HG03457 (cell line): ENCODE measurements around the gene MGAT4A.

Source experiments
- ATAC-seq: cut with Tn5 transposase; IDR thresholded peaks from one replicate; pipeline ENCODE4 v1.9.1; 2021; ENCODE audit warnings: moderate number of reproducible peaks; ENCODE audit not compliant: unreplicated experiment

MGAT4A gene

GRCh38 chr2:98731041-98731893 is at the start of gene MGAT4A:
TSS of gene MGAT4A (minus strand) at chr2:98731132. CDS start at chr2:98726332, 4,800 bp downstream.
- ATAC-seq = peak; percentile 71

GRCh38 chr2:98778741-98779483 is 48.0 kb upstream of the MGAT4A start:
- no peak for ATAC-seq

- ATAC-seq = no peak
Measured at GRCh38 chr2:98778151-98778550, 47.2 kb upstream of the MGAT4A start.

- ATAC-seq = no peak
Measured at GRCh38 chr2:98777710-98778109, 46.8 kb upstream of the MGAT4A start.

- no peak for ATAC-seq
Measured at GRCh38 chr2:98777076-98777475, 46.1 kb upstream of the MGAT4A start.

GRCh38 chr2:98776136-98776535 is 45.2 kb upstream of the MGAT4A start:
- ATAC-seq = no peak

- no peak for ATAC-seq
Measured at GRCh38 chr2:98775146-98775986, 44.4 kb upstream of the MGAT4A start.

- no peak for ATAC-seq
Measured at GRCh38 chr2:98773907-98774306, 43.0 kb upstream of the MGAT4A start.

GRCh38 chr2:98773169-98773568 is 42.2 kb upstream of the MGAT4A start:
- no peak for ATAC-seq

- ATAC-seq = no peak
Measured at GRCh38 chr2:98772536-98772935, 41.6 kb upstream of the MGAT4A start.

GRCh38 chr2:98771721-98772524 is 41.0 kb upstream of the MGAT4A start:
- ATAC-seq = no peak

GRCh38 chr2:98771264-98771663 is 40.3 kb upstream of the MGAT4A start:
- no peak for ATAC-seq

GRCh38 chr2:98769784-98770183 is 38.9 kb upstream of the MGAT4A start:
- ATAC-seq = no peak

- no peak for ATAC-seq
Measured at GRCh38 chr2:98769114-98769476, 38.2 kb upstream of the MGAT4A start.

GRCh38 chr2:98768384-98769113 is 37.6 kb upstream of the MGAT4A start:
- ATAC-seq = no peak

GRCh38 chr2:98764499-98764898 is 33.6 kb upstream of the MGAT4A start:
- no peak for ATAC-seq

GRCh38 chr2:98763209-98763951 is 32.4 kb upstream of the MGAT4A start:
- ATAC-seq = no peak

- no peak for ATAC-seq
Measured at GRCh38 chr2:98761909-98762308, 31.0 kb upstream of the MGAT4A start.

GRCh38 chr2:98761267-98761781 is 30.4 kb upstream of the MGAT4A start:
- ATAC-seq = no peak
